Stomach (tissue), 4 donors: ENCODE measurements around the gene CLEC7A.

Source experiments
- CTCF ChIP-seq, 7 experiments: fragments of 450-650 bp in 4 of 7; fragments of 200-600 bp in 3 of 7; sonication (generic) in 3 of 7; IDR thresholded peaks; one replicate each; pipeline ENCODE4 v1.5.1; 2016 to 2019; ENCODE audit warnings: antibody characterized with exemption in 7 of 7, control low read depth in 2 of 7, mild to moderate bottlenecking in 1 of 7
- POLR2AphosphoS5 ChIP-seq, 3 donors: sonication (generic); formaldehyde crosslinking; IDR thresholded peaks; one replicate each; pipeline ENCODE4 v1.6.1; 2016; ENCODE audit warnings: antibody characterized with exemption in 3 of 3

- TF ChIP-seq CTCF (IDR thresholded peaks at IDR 0.05) (no peak), POLR2AphosphoS5 (IDR thresholded peaks at IDR 0.05) (no peak)
These were observed 48.8 kb upstream of the CLEC7A start, which contains the start of gene TMEM52B for GRCh38 chr12:10178821-10179220.
